CD4-positive, alpha-beta T cell treated with Interferon gamma for 1 hour (primary cell): ENCODE results near the gene GLP2R.

Experiments used
- DNase-seq: peaks from one replicate; pipeline ENCODE4 v3.0.0-alpha.2; 2020

Gene GLP2R

GRCh38 chr17:9814337-9814945 is 11.3 kb upstream of the GLP2R start:
- DNase-seq, result no peak

GRCh38 chr17:9816472-9816871 is 9.3 kb upstream of the GLP2R start:
- no peak for DNase-seq

- no peak for DNase-seq
Observed at GRCh38 chr17:9817086-9817485, 8.6 kb upstream of the GLP2R start.

GRCh38 chr17:9818760-9819159 is 7.0 kb upstream of the GLP2R start:
- no peak for DNase-seq

DNA sequence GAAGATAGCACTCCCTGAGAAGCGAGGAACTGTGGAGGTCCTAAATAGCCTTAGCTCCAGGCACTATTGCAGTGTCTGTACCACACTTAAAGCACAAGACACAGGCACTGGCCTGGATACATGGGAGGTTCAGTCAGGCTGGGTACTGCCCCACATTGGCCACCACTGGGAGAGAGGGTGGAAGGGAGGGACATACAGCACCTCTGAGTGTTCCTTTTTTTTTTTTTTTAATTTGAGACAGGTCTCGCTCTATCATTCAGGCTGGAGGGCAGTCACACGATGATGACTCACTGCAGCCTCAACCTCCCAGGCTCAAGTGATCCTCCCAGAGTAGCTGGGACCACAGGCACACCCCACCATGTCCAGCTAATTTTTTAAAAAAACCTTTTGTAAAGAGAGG is 5.3 kb upstream of the GLP2R start:
- no peak for DNase-seq

DNA sequence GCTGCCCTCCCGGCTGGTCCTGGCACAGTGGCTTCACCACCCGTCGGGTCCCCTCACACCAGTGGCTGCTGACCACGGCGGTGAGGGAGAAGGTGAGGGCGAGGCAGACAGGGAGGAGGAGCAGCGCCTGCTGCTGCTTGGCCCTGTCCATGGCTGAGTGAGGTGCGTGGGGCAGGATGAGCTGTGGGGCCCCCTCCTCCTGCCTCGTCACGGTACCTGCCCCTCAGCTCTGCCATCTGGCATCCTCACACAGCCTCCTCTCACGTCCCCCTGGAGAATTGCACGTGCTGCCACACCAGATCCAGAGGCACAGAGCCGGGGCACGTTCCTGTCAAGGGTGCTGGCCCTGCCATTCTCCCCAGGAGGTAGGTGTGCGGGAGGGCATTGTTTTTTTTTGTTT is 3.8 kb upstream of the GLP2R start, which contains the start of gene GSG1L2:
TSS of gene GSG1L2 (minus strand) at position 159 of the 400 bp plus-strand sequence. CDS start at position 151, 8 bp downstream.
- no peak for DNase-seq

GRCh38 chr17:9824094-9824493 is 1.6 kb upstream of the GLP2R start:
- no peak for DNase-seq

DNA sequence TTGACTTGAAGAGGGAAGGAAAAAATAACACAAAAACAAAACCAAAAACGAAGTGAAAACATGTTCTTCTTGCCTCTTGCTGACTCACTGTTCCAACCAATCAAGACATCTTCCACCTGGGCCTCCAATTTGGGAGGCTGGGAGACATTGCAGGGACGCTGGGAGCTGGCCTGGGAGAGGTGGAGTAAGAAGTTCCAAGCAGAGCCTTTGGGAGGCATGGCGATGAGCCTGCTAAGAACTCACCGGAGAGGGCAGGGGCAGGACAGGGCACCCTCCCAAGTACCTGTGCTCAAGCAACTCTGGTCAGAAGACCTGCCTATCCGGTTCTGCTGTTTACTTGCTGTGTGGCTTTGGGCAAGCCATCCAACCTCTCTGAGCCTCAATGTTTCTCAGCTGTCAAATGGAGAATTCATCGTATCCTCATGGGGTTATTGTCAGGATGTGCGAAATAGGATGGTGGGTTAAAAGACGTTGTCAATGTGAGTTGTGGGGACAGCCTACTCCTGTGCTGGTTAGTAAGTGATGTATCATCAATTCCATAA is 856 bp upstream of the GLP2R start:
- DNase-seq, result no peak

DNA sequence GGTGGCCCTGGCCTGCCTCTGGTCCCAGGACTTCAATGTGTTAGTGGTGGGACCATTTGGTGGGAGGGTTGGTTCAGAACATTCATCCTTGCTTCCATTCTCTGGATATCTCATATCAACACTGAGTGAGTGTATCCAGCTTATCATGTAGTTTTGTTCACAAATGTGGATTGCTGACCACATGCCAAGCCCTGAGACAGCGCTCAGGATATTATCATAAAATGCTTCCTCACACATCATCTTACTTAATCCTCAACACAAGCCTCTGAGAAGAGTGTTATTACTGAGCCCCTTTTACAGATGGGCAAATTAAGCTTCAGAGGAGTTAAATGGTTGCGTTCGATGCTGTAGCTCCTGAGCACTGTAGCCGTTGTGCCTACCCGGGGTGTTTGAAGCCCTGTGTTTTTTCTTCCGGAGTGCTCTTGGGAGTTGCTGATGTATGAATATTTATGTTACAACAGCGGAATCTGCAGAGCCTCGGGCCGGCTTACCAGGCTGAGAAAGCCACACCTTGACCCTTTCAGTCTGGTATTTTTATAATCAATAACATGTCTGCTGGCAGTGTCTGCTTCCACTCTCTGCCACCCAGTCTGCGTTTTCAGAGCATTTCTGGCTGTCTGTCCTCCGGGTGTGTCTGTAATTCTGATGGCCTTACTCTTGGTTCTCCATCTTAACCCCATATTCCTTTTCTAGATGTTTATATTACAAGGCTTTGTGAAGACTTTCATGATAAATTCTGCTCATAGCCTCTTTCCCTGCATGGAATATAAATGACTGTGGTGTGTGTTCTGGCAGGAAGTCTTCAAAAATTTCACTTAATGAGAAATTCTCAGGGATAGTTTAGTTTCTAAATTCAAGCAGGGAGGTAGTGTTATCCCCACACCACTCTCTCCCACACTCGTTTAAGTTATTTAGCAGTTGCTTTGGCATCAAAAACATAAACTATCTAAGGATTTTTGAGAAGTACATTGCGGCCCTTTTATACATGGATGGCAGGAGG is 2.9 kb downstream of the GLP2R start:
- no peak for DNase-seq

GRCh38 chr17:9829343-9829742 is 3.6 kb downstream of the GLP2R start:
- no peak for DNase-seq

DNA sequence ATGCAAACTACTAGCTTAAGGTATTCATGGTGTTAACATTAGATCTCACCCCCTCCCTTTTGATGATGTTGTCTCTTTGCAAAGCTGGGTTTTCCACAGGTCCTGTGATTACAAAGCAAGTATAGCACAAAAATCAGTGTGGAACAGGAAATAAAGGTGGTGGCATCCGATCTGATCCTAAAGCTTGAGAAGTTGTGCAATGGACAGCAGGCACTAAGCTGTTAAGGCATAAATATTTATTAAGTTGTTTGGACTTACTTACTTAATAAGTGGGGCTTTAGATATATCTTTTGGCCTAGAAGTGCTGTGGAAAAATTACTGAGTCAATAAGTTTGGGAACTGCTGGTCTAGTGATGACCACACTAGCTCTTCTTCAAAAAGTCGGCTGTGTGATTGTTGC is 5.0 kb downstream of the GLP2R start:
- no peak for DNase-seq

GRCh38 chr17:9833922-9834321 is 8.2 kb downstream of the GLP2R start:
- no peak for DNase-seq

DNA sequence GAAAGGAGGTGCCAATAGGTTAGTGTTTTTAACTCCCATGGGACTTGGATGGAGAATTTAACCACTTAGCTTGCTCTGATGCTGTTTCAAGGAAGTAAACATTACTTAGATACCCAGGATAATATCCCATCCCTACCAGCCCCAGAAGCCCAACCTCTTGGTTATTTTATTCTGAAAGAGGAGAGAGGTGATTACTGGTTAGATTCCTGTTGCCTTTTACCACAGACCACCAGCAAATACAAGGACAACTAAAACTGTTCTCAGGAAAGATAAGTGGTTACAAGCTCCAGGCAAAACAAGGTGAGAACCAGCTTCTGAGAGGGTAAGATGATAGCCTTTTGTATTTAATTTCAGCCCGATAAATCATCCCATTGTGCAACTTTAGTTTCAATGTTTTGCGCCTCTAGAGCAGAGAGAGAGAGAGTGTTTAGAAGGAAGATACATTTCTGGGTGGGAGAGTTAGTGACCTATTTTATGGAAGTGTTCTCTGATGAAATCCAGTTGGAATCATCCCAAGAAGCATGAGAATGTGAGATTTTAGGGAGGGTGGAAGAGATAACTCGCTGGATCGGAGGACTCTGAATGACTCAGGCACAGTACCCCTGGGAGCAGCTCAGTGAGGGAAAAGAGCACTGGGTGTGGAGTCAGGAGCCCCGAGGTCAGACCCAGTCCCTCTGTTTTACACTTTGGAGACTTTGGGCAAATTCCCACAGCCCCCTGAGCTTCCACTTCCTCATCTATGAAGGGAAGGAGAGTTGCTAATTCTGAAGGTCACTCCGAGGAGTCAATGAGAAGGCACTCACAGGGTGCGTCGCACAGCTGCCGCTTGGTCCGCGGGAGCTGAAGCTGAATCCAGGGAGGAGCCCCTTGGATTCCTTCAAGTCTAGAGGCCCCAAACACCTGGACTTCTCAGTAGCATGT is 12.1 kb downstream of the GLP2R start:
- DNase-seq, result no peak

GRCh38 chr17:9839433-9839832 is 13.7 kb downstream of the GLP2R start:
- no peak for DNase-seq

- DNase-seq, result no peak
Observed at GRCh38 chr17:9842057-9842758, 16.5 kb downstream of the GLP2R start.

GRCh38 chr17:9843152-9844010 is 17.7 kb downstream of the GLP2R start:
- no peak for DNase-seq

GRCh38 chr17:9844153-9844552 is 18.4 kb downstream of the GLP2R start:
- no peak for DNase-seq

- DNase-seq, result no peak
Observed at GRCh38 chr17:9845306-9845705, 19.6 kb downstream of the GLP2R start.

GRCh38 chr17:9850151-9850550 is 24.4 kb downstream of the GLP2R start:
- DNase-seq, result no peak

GRCh38 chr17:9854255-9854654 is 28.5 kb downstream of the GLP2R start:
- DNase-seq, result no peak

- DNase-seq, result no peak
Observed at GRCh38 chr17:9855036-9855435, 29.3 kb downstream of the GLP2R start.
